Keratinocyte (primary cell): ENCODE results near the gene DTX4.

Experiments
- EZH2 ChIP-seq: IDR thresholded peaks from one replicate; pipeline ENCODE4 v1.6.1; 2012; ENCODE audit warnings: inconsistent platforms, mild to moderate bottlenecking, low read length, moderate library complexity
- TF ChIP-seq, protein P1 (sequence below), 3 experiments: IDR thresholded peaks in 1 of 3; conservative IDR thresholded peaks in 1 of 3; optimal IDR thresholded peaks in 1 of 3; 2 replicates in 2 of 3; 3 replicates in 1 of 3; pipeline versions ENCODE3 to v1.5.1; 2011; ENCODE audit warnings: low read length in 3 of 3, mild to moderate bottlenecking in 3 of 3, moderate library complexity in 2 of 3, control low read depth in 1 of 3, inconsistent platforms in 1 of 3; ENCODE audit not compliant: insufficient read depth in 2 of 3; ENCODE audit errors: extremely low read depth in 1 of 3

DNA sequence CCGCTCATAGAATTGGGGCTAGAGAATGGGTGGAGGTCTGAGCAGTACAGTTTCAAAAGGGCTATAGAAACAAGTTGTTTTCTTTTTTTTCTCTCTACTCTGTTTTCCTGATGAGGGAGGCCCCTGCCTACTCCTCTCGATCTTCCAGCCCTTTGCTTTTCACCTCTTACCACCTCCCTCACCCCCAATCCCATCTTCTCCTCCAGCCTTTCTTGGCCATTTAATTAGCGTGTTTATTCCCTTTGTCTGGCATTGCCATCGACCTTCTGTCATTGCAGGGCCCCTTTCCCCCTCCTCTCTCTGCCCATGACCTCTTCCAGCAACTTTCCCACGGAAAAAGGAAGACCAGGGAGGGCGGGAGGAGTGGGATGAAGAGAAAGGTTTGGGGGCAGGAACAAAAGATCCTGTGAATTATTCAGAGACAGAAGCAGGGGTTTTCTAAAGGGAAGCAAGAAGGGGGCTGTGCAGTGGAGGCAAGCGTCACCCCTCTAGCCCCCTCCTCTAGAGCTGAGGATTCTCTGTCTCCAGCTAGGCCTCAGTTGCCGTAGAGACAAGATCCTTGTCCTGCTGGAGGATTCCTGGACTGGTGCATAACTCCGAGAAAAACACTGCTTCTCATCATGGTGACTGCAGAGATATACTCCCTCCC, 12.9 kb downstream of the DTX4 start:
- TF ChIP-seq, protein P1, sequence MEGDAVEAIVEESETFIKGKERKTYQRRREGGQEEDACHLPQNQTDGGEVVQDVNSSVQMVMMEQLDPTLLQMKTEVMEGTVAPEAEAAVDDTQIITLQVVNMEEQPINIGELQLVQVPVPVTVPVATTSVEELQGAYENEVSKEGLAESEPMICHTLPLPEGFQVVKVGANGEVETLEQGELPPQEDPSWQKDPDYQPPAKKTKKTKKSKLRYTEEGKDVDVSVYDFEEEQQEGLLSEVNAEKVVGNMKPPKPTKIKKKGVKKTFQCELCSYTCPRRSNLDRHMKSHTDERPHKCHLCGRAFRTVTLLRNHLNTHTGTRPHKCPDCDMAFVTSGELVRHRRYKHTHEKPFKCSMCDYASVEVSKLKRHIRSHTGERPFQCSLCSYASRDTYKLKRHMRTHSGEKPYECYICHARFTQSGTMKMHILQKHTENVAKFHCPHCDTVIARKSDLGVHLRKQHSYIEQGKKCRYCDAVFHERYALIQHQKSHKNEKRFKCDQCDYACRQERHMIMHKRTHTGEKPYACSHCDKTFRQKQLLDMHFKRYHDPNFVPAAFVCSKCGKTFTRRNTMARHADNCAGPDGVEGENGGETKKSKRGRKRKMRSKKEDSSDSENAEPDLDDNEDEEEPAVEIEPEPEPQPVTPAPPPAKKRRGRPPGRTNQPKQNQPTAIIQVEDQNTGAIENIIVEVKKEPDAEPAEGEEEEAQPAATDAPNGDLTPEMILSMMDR (optimal IDR thresholded peaks at IDR 0.05 in 1 of 3, IDR thresholded peaks at IDR 0.05 in 1 of 3, conservative IDR thresholded peaks at IDR 0.05 in 1 of 3; ENCODE audit: extremely low read depth in 1 of 3, insufficient read depth in 2 of 3, low read length in 3 of 3): no peak
- TF ChIP-seq EZH2: no peak
